ENCODE results near the gene KCTD16.

The KCTD16 gene

DNA sequence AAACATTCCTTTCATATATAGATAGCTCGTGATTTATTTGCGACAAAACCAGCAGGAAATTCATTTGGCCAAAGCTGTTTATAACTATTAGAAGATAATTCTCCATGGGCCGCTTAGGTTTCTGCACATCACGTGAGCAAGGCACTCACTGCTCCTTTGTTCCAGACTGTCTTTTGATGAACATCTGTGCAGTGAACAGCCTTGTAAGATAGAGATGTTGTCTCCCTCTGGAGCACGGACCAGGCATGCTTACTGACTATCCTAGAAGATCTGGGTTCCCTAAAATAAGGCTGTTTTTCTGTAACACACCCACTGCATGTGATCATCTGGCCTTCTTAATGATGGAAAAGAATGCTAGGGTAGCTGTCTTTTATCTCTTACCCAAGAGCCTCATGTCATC lies 31.1 kb upstream of the KCTD16 start (continued):
- TF ChIP-seq, protein P1, sequence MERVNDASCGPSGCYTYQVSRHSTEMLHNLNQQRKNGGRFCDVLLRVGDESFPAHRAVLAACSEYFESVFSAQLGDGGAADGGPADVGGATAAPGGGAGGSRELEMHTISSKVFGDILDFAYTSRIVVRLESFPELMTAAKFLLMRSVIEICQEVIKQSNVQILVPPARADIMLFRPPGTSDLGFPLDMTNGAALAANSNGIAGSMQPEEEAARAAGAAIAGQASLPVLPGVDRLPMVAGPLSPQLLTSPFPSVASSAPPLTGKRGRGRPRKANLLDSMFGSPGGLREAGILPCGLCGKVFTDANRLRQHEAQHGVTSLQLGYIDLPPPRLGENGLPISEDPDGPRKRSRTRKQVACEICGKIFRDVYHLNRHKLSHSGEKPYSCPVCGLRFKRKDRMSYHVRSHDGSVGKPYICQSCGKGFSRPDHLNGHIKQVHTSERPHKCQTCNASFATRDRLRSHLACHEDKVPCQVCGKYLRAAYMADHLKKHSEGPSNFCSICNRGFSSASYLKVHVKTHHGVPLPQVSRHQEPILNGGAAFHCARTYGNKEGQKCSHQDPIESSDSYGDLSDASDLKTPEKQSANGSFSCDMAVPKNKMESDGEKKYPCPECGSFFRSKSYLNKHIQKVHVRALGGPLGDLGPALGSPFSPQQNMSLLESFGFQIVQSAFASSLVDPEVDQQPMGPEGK (CRISPR knock-in tag; IDR thresholded peaks at IDR 0.05; ENCODE audit: borderline replicate concordance) = no peak
- TF ChIP-seq TCF4 (CRISPR knock-in tag; IDR thresholded peaks at IDR 0.05; ENCODE audit: borderline replicate concordance) (no peak), ZFP3 (CRISPR knock-in tag; IDR thresholded peaks at IDR 0.05) (no peak), PPARA (CRISPR knock-in tag; IDR thresholded peaks at IDR 0.05; ENCODE audit: borderline replicate concordance) (no peak), RARB (CRISPR knock-in tag; IDR thresholded peaks at IDR 0.05) (no peak), ZFP30 (CRISPR knock-in tag; IDR thresholded peaks at IDR 0.05) (no peak), CREB5 (CRISPR knock-in tag; IDR thresholded peaks at IDR 0.05; ENCODE audit: low read depth) (no peak)

- peak; percentile 17; the same call in 2 of the 3 replicates for ATAC-seq
- TF ChIP-seq BACH2 (CRISPR knock-in tag; IDR thresholded peaks at IDR 0.05; ENCODE audit: borderline replicate concordance) (no peak), CREB5 (CRISPR knock-in tag; IDR thresholded peaks at IDR 0.05; ENCODE audit: low read depth) (no peak), ZNF8 (CRISPR knock-in tag; IDR thresholded peaks at IDR 0.05) (no peak), SNAI2 (CRISPR knock-in tag; IDR thresholded peaks at IDR 0.05) (no peak), OSR1 (CRISPR knock-in tag; IDR thresholded peaks at IDR 0.05) (no peak), GLIS3 (CRISPR knock-in tag; IDR thresholded peaks at IDR 0.05) (no peak), ISL1 (CRISPR knock-in tag; IDR thresholded peaks at IDR 0.05) (no peak), TOX (CRISPR knock-in tag; IDR thresholded peaks at IDR 0.05; ENCODE audit: borderline replicate concordance) (no peak), TSHZ2 (CRISPR knock-in tag; IDR thresholded peaks at IDR 0.05) (no peak), ZNF565 (CRISPR knock-in tag; conservative IDR thresholded peaks at IDR 0.05; ENCODE audit: low read depth) (no peak)
- TF ChIP-seq, protein P2, sequence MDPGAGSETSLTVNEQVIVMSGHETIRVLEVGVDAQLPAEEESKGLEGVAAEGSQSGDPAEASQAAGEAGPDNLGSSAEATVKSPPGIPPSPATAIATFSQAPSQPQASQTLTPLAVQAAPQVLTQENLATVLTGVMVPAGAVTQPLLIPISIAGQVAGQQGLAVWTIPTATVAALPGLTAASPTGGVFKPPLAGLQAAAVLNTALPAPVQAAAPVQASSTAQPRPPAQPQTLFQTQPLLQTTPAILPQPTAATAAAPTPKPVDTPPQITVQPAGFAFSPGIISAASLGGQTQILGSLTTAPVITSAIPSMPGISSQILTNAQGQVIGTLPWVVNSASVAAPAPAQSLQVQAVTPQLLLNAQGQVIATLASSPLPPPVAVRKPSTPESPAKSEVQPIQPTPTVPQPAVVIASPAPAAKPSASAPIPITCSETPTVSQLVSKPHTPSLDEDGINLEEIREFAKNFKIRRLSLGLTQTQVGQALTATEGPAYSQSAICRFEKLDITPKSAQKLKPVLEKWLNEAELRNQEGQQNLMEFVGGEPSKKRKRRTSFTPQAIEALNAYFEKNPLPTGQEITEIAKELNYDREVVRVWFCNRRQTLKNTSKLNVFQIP (CRISPR knock-in tag; IDR thresholded peaks at IDR 0.05; ENCODE audit: borderline replicate concordance, low read depth) = no peak
- TF ChIP-seq, protein P1 (CRISPR knock-in tag; IDR thresholded peaks at IDR 0.05; ENCODE audit: borderline replicate concordance) = no peak
- TF ChIP-seq, protein P3, sequence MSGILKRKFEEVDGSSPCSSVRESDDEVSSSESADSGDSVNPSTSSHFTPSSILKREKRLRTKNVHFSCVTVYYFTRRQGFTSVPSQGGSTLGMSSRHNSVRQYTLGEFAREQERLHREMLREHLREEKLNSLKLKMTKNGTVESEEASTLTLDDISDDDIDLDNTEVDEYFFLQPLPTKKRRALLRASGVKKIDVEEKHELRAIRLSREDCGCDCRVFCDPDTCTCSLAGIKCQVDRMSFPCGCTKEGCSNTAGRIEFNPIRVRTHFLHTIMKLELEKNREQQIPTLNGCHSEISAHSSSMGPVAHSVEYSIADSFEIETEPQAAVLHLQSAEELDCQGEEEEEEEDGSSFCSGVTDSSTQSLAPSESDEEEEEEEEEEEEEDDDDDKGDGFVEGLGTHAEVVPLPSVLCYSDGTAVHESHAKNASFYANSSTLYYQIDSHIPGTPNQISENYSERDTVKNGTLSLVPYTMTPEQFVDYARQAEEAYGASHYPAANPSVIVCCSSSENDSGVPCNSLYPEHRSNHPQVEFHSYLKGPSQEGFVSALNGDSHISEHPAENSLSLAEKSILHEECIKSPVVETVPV (CRISPR knock-in tag; IDR thresholded peaks at IDR 0.05) = no peak
Measured at GRCh38 chr5:144141585-144141984, 29.1 kb upstream of the KCTD16 start.
